Ishikawa (cell line): ENCODE data around the gene ADCY1.

ENCODE experiments used
- CREB1 ChIP-seq: IDR thresholded peaks from 2 replicates; pipeline ENCODE4 v1.6.1; 2012; ENCODE audit warnings: low read depth
- EGR1 ChIP-seq: IDR thresholded peaks from 2 replicates; pipeline ENCODE4 v1.6.1; 2012
- EP300 ChIP-seq: IDR thresholded peaks from 2 replicates; pipeline ENCODE4 v1.6.1; 2012; ENCODE audit warnings: borderline replicate concordance
- RAD21 ChIP-seq: IDR thresholded peaks from 2 replicates; pipeline ENCODE4 v1.6.1; 2012; ENCODE audit warnings: low read depth
- TAF1 ChIP-seq: IDR thresholded peaks from 2 replicates; pipeline ENCODE4 v1.6.1; 2012; ENCODE audit warnings: low read depth, mild to moderate bottlenecking
- TEAD4 ChIP-seq: IDR thresholded peaks from 2 replicates; pipeline ENCODE4 v1.6.1; 2012
- TF ChIP-seq, protein P1 (sequence below): IDR thresholded peaks from 2 replicates; pipeline ENCODE4 v1.6.1; 2012
- TF ChIP-seq, protein P2 (sequence below): IDR thresholded peaks from 2 replicates; pipeline ENCODE4 v1.6.1; 2012; ENCODE audit warnings: low read depth, mild to moderate bottlenecking
- TF ChIP-seq, protein P3 (sequence below): IDR thresholded peaks from 2 replicates; pipeline ENCODE4 v1.6.1; 2012

GRCh38 chr7:45648671-45648995, 74.5 kb downstream of the ADCY1 start:
- TF ChIP-seq CREB1: no peak
- TF ChIP-seq, protein P1, sequence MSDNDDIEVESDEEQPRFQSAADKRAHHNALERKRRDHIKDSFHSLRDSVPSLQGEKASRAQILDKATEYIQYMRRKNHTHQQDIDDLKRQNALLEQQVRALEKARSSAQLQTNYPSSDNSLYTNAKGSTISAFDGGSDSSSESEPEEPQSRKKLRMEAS: no peak
- TF ChIP-seq EGR1: no peak
- TF ChIP-seq, protein P2, sequence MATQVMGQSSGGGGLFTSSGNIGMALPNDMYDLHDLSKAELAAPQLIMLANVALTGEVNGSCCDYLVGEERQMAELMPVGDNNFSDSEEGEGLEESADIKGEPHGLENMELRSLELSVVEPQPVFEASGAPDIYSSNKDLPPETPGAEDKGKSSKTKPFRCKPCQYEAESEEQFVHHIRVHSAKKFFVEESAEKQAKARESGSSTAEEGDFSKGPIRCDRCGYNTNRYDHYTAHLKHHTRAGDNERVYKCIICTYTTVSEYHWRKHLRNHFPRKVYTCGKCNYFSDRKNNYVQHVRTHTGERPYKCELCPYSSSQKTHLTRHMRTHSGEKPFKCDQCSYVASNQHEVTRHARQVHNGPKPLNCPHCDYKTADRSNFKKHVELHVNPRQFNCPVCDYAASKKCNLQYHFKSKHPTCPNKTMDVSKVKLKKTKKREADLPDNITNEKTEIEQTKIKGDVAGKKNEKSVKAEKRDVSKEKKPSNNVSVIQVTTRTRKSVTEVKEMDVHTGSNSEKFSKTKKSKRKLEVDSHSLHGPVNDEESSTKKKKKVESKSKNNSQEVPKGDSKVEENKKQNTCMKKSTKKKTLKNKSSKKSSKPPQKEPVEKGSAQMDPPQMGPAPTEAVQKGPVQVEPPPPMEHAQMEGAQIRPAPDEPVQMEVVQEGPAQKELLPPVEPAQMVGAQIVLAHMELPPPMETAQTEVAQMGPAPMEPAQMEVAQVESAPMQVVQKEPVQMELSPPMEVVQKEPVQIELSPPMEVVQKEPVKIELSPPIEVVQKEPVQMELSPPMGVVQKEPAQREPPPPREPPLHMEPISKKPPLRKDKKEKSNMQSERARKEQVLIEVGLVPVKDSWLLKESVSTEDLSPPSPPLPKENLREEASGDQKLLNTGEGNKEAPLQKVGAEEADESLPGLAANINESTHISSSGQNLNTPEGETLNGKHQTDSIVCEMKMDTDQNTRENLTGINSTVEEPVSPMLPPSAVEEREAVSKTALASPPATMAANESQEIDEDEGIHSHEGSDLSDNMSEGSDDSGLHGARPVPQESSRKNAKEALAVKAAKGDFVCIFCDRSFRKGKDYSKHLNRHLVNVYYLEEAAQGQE: no peak
- TF ChIP-seq, protein P3, sequence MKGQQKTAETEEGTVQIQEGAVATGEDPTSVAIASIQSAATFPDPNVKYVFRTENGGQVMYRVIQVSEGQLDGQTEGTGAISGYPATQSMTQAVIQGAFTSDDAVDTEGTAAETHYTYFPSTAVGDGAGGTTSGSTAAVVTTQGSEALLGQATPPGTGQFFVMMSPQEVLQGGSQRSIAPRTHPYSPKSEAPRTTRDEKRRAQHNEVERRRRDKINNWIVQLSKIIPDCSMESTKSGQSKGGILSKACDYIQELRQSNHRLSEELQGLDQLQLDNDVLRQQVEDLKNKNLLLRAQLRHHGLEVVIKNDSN: no peak
- TF ChIP-seq TAF1: no peak
- no peak for TF ChIP-seq EP300
- no peak for TF ChIP-seq RAD21
- no peak for TF ChIP-seq TEAD4
